Fibroblast of the conjunctiva (primary cell): ENCODE data around the gene NAA15.
"Not testable (repeated sequence)": the region's sequence is repeated elsewhere in the genome, so short reads cannot be mapped to it uniquely, and the experiment has no call there.

Source experiments
- DNase-seq: peaks from one replicate; pipeline ENCODE4 v3.0.0-alpha.2; 2010; ENCODE audit warnings: low read depth

NAA15 gene

GRCh38 chr4:139299536-139299935 lies 1.8 kb upstream of the NAA15 start:
- no peak for DNase-seq

GRCh38 chr4:139300431-139301112 lies 733 bp upstream of the NAA15 start:
- peak; percentile 34 for DNase-seq

- no peak for DNase-seq
Observed at GRCh38 chr4:139301821-139302611, 711 bp downstream of the NAA15 start, which contains the start of gene NDUFC1. Gene NDUFC1 (minus strand): TSS chr4:139302477. CDS start chr4:139295798, 6,679 bp downstream.

GRCh38 chr4:139304920-139305319 lies 3.6 kb downstream of the NAA15 start:
- no peak for DNase-seq

- no peak for DNase-seq
Observed at GRCh38 chr4:139311909-139312308, 10.6 kb downstream of the NAA15 start.

GRCh38 chr4:139312552-139313332 lies 11.4 kb downstream of the NAA15 start:
- no peak for DNase-seq

GRCh38 chr4:139313414-139313813 lies 12.1 kb downstream of the NAA15 start:
- not testable (repeated sequence) for DNase-seq

- DNase-seq: no peak
Observed at GRCh38 chr4:139314047-139314800, 12.9 kb downstream of the NAA15 start.

GRCh38 chr4:139315221-139315675 lies 13.9 kb downstream of the NAA15 start:
- no peak for DNase-seq

GRCh38 chr4:139316733-139317132 lies 15.4 kb downstream of the NAA15 start:
- DNase-seq: no peak

GRCh38 chr4:139317635-139318034 lies 16.3 kb downstream of the NAA15 start:
- no peak for DNase-seq

- no peak for DNase-seq
Observed at GRCh38 chr4:139319571-139319970, 18.3 kb downstream of the NAA15 start.

- not testable (repeated sequence) for DNase-seq
Observed at GRCh38 chr4:139322070-139322469, 20.8 kb downstream of the NAA15 start.

GRCh38 chr4:139322541-139322940 lies 21.2 kb downstream of the NAA15 start:
- DNase-seq: not testable (repeated sequence)

- no peak for DNase-seq
Observed at GRCh38 chr4:139324620-139325019, 23.3 kb downstream of the NAA15 start.

GRCh38 chr4:139329665-139330200 lies 28.4 kb downstream of the NAA15 start:
- DNase-seq: no peak

GRCh38 chr4:139330283-139330682 lies 29.0 kb downstream of the NAA15 start:
- DNase-seq: no peak

- DNase-seq: no peak
Observed at GRCh38 chr4:139331185-139331584, 29.9 kb downstream of the NAA15 start.

GRCh38 chr4:139333046-139333445 lies 31.7 kb downstream of the NAA15 start:
- DNase-seq: no peak

GRCh38 chr4:139337612-139338011 lies 36.3 kb downstream of the NAA15 start:
- DNase-seq: no peak

GRCh38 chr4:139361301-139361700 lies 60.0 kb downstream of the NAA15 start:
- DNase-seq: no peak
